B cell (primary cell): ENCODE results near the gene RHOT2. TPM values are rescaled to one million over a fixed set of nuclear protein-coding genes. Genes with fewer than 3 reads are reported as not detected.

Source experiments
- ATAC-seq: fragments of 200-7000 bp; cut with Tn5 transposase; one replicate; pipeline ENCODE4 v1.10.0; 2021; ENCODE audit warnings: low read depth, mild to moderate bottlenecking, moderate number of reproducible peaks, moderate library complexity
- CTCF ChIA-PET: fragments of 350-600 bp; sonication (Branson Sonifier 250); formaldehyde crosslinking; loops from one replicate; lab custom pipeline; 2021; ENCODE audit warnings: antibody characterized with exemption, inconsistent platforms; lab: Charles Lee
- POLR2A ChIA-PET: fragments of 350-600 bp; sonication (Branson Sonifier 250); formaldehyde crosslinking; loops from one replicate; lab custom pipeline; 2021; ENCODE audit warnings: antibody characterized with exemption; lab: Charles Lee
- DNase-seq: peaks from one replicate; pipeline ENCODE4 v3.0.0; 2013
- H2AFZ ChIP-seq: 2 replicates; pipeline ENCODE4 v1.6.1; 2012; ENCODE audit warnings: mild to moderate bottlenecking, low read depth, low read length; ENCODE audit not compliant: insufficient read depth, poor library complexity, severe bottlenecking
- H3K27ac ChIP-seq, 2 donors: 1 replicate in 1 of 2; 2 replicates in 1 of 2; pipeline ENCODE4 v1.5.1; 2012 to 2013; ENCODE audit warnings: low read length in 2 of 2, mild to moderate bottlenecking in 2 of 2, moderate library complexity in 1 of 2
- H3K27me3 ChIP-seq, 4 experiments: fragments of 200-600 bp in 1 of 4; sonication (generic) in 1 of 4; replicated peaks in 1 of 4; 1 replicate in 2 of 4; 2 replicates in 2 of 4; pipeline versions ENCODE4 v1.6.1 to v1.7.0; 2013 to 2016; ENCODE audit warnings: low read length in 3 of 4, mild to moderate bottlenecking in 2 of 4, mixed read lengths in 1 of 4, moderate library complexity in 1 of 4; ENCODE audit not compliant: insufficient read depth in 4 of 4, control insufficient read depth in 3 of 4; ENCODE audit errors: control extremely low read depth in 1 of 4
- H3K36me3 ChIP-seq, 2 experiments: replicated peaks in 1 of 2; 1 replicate in 1 of 2; 2 replicates in 1 of 2; pipeline versions ENCODE4 v1.6.1 to v1.7.1; 2013; ENCODE audit warnings: low read length in 1 of 2; ENCODE audit not compliant: insufficient read depth in 2 of 2, control insufficient read depth in 1 of 2; ENCODE audit errors: control extremely low read depth in 1 of 2, extremely low read depth in 1 of 2
- H3K4me1 ChIP-seq, 2 donors: fragments of 200-600 bp in 1 of 2; sonication (generic) in 1 of 2; 1 replicate in 1 of 2; 2 replicates in 1 of 2; pipeline versions ENCODE4 v1.5.1 to v1.6.1; 2013 to 2017; ENCODE audit warnings: low read length in 2 of 2; ENCODE audit not compliant: control insufficient read depth in 2 of 2, insufficient read depth in 2 of 2
- H3K4me2 ChIP-seq: replicated peaks from 2 replicates; pipeline ENCODE3; 2012; ENCODE audit warnings: mild to moderate bottlenecking, low read depth, low read length; ENCODE audit not compliant: poor library complexity, severe bottlenecking
- H3K4me3 ChIP-seq, 5 experiments: fragments of 200-600 bp in 1 of 5; sonication (generic) in 1 of 5; 1 replicate in 3 of 5; 2 replicates in 2 of 5; pipeline versions ENCODE4 v1.5.1 to v1.7.0; 2011 to 2016; ENCODE audit warnings: low read length in 4 of 5, mild to moderate bottlenecking in 4 of 5, low read depth in 2 of 5, control low read depth in 1 of 5, moderate library complexity in 1 of 5; ENCODE audit not compliant: insufficient read depth in 1 of 5; ENCODE audit errors: control extremely low read depth in 1 of 5, extremely low read depth in 1 of 5
- H3K79me2 ChIP-seq: fragments of 200-600 bp; sonication (generic); one replicate; pipeline ENCODE4 v1.6.0; 2016; ENCODE audit warnings: low read length; ENCODE audit not compliant: control insufficient read depth, insufficient read depth
- H3K9ac ChIP-seq: fragments of 200-600 bp; sonication (generic); 2 replicates; pipeline ENCODE4 v1.6.1; 2017; ENCODE audit warnings: mild to moderate bottlenecking, low read length, moderate library complexity
- H3K9me3 ChIP-seq, 3 donors: one replicate each; pipeline versions ENCODE4 v1.6.1 to v1.7.1; 2013; ENCODE audit warnings: low read length in 2 of 3; ENCODE audit not compliant: control insufficient read depth in 2 of 3, insufficient read depth in 1 of 3; ENCODE audit errors: control extremely low read depth in 1 of 3
- H4K20me1 ChIP-seq: 2 replicates; pipeline ENCODE4 v1.6.0; 2012; ENCODE audit warnings: mild to moderate bottlenecking, low read length; ENCODE audit not compliant: insufficient read depth, control insufficient read depth, poor library complexity, severe bottlenecking
- H3K27ac Mint-ChIP-seq: one replicate; pipeline ENCODE4 v1.8.0; 2021; ENCODE audit warnings: mixed read lengths
- H3K27me3 Mint-ChIP-seq: one replicate; pipeline ENCODE4 v1.8.0; 2021; ENCODE audit warnings: mixed read lengths
- H3K4me1 Mint-ChIP-seq: one replicate; pipeline ENCODE4 v1.8.0; 2021; ENCODE audit warnings: mixed read lengths
- H3K4me3 Mint-ChIP-seq: one replicate; pipeline ENCODE4 v1.8.0; 2021; ENCODE audit warnings: mixed read lengths
- H3K9me3 Mint-ChIP-seq: one replicate; pipeline ENCODE4 v1.8.0; 2022; ENCODE audit warnings: mixed read lengths; ENCODE audit not compliant: insufficient read depth
- CTCF ChIP-seq: fragments of 200-600 bp; IDR thresholded peaks from one replicate; pipeline ENCODE4 v1.8.0; 2022; ENCODE audit warnings: antibody characterized with exemption, mild to moderate bottlenecking
- EZH2 ChIP-seq: IDR thresholded peaks from 2 replicates; pipeline ENCODE4 v1.6.1; 2012; ENCODE audit warnings: borderline replicate concordance, low read depth, mild to moderate bottlenecking, moderate library complexity, low read length; ENCODE audit not compliant: insufficient read depth, poor library complexity, severe bottlenecking
- WGBS: methylation state at CpG from one replicate; pipeline ENCODE4 v1.1.5; 2013; ENCODE audit warnings: missing lambda C conversion rate; ENCODE audit not compliant: insufficient coverage; 5-methylcytosine and 5-hydroxymethylcytosine counted together
- intact Hi-C: fragments of 100-400 bp; cut with micrococcal nuclease; formaldehyde crosslinking; loops from one replicate; pipeline ENCODE4 v1.10.0; 2022
- polyA plus RNA-seq: library from polyadenylated mRNA; depleted of rRNA; stranded (reverse); fragments of >200 nt; gene quantifications from 2 replicates; pipeline ENCODE4 v1.2.3, GENCODE V29; 2012
- total RNA-seq, 2 donors: library from RNA; stranded (reverse); fragments of 120-200 nt in 1 of 2; gene quantifications; 1 replicate in 1 of 2; 2 replicates in 1 of 2; pipeline versions ENCODE4 v1.2.3 to v1.2.4, GENCODE V29; 2013 to 2022

Gene RHOT2
- total and polyA plus RNA-seq, 2 donors (not counting 1 experiment from before 2014, with no cell fraction given): 207 to 461 TPM

GRCh38 chr16:672851-673250 is 4.9 kb downstream of the RHOT2 start:
- peaks cover 0 to 31% of the 10 kb centered on the region in 2 experiments for H3K36me3 ChIP-seq
- DNase-seq (no peak), ATAC-seq (no peak)
- no peak overlapping the region for H3K27ac ChIP-seq
- peaks cover 0 to 25% (median 11%) of the 10 kb centered on the region in 4 experiments for H3K27me3 ChIP-seq
- ChIA-PET CTCF (interaction anchor here (1.2 kb wide), 1 partner anchor 11 kb away, joined by 3 read pairs; no protein-coding TSS in a partner anchor), POLR2A (no interaction called here)
- intact Hi-C loops: no loop called here
- no peak overlapping the region for H3K27ac Mint-ChIP-seq
- peaks cover 19% of the 10 kb centered on the region for H3K4me1 Mint-ChIP-seq
- H3K4me3 ChIP-seq: no peak overlapping the region
- no peak overlapping the region for H3K9ac ChIP-seq
- H3K9me3 Mint-ChIP-seq: no peaks in the 10 kb centered on the region
- H3K27me3 Mint-ChIP-seq: peaks cover 6% of the 10 kb centered on the region
- no peak overlapping the region for H3K4me2 ChIP-seq
- H3K4me1 ChIP-seq: peaks cover 15 to 27% of the 10 kb centered on the region in 2 donors
- H3K4me3 Mint-ChIP-seq: no peak overlapping the region
- no peak for TF ChIP-seq EZH2
- no peak for TF ChIP-seq CTCF
- peaks cover 5% of the 10 kb centered on the region for H3K79me2 ChIP-seq
- 97% methylated on average over 21 of the region's 21 CpGs for WGBS
- peaks cover 31% of the 10 kb centered on the region for H4K20me1 ChIP-seq
- peaks cover 0 to 7% (median 0%) of the 10 kb centered on the region in 3 donors for H3K9me3 ChIP-seq
- no peak overlapping the region for H2AFZ ChIP-seq

- 95% methylated on average over 17 of the region's 18 CpGs for whole genome bisulfite sequencing
- POLR2A ChIA-PET: no interaction called here
- Mint-ChIP-seq H3K4me1 (peaks cover 19% of the 10 kb centered on the region), H3K9me3 (no peaks in the 10 kb centered on the region), H3K4me3 (no peak overlapping the region), H3K27ac (no peak overlapping the region), H3K27me3 (peaks cover 6% of the 10 kb centered on the region)
- H3K4me3 ChIP-seq: no peak overlapping the region
- CTCF ChIA-PET: interaction anchor here (1.2 kb wide), 1 partner anchor 12 kb away, joined by 3 read pairs; no protein-coding TSS in a partner anchor
- H3K4me1 ChIP-seq: peaks cover 14 to 31% of the 10 kb centered on the region in 2 donors
- peaks cover 30% of the 10 kb centered on the region for H4K20me1 ChIP-seq
- no peak overlapping the region for H3K27ac ChIP-seq
- TF ChIP-seq EZH2 (no peak), CTCF (no peak)
- H3K9ac ChIP-seq: no peak overlapping the region
- H3K79me2 ChIP-seq: peaks cover 3% of the 10 kb centered on the region
- no peak overlapping the region for H3K4me2 ChIP-seq
- intact Hi-C loops: no loop called here
- H2AFZ ChIP-seq: no peak overlapping the region
- peaks cover 0 to 25% (median 11%) of the 10 kb centered on the region in 4 experiments for H3K27me3 ChIP-seq
- no peak for DNase-seq
- H3K9me3 ChIP-seq: peaks cover 0 to 7% (median 0%) of the 10 kb centered on the region in 3 donors
- peaks cover 0 to 31% of the 10 kb centered on the region in 2 experiments for H3K36me3 ChIP-seq
- no peak for ATAC-seq
Measured at GRCh38 chr16:673399-673991, 5.6 kb downstream of the RHOT2 start.
